Ovary (tissue), 3 donors: ENCODE data around the gene CCNT2.

Experiments used
- CTCF ChIP-seq, 3 donors: fragments of 450-650 bp in 2 of 3; fragments of 200-600 bp in 1 of 3; IDR thresholded peaks; one replicate each; pipeline versions ENCODE4 v1.5.1 to v1.8.0; 2016 to 2022; ENCODE audit warnings: antibody characterized with exemption in 3 of 3, mild to moderate bottlenecking in 1 of 3
- EP300 ChIP-seq: sonication (generic); formaldehyde crosslinking; IDR thresholded peaks from one replicate; pipeline ENCODE4 v1.6.1; 2017; ENCODE audit warnings: antibody characterized with exemption
- POLR2A ChIP-seq: fragments of 450-650 bp; IDR thresholded peaks from one replicate; pipeline ENCODE4 v1.6.1; 2017; ENCODE audit warnings: antibody characterized with exemption, mild to moderate bottlenecking, moderate library complexity
- donor health status: DM: no; HTN: no; CAD: no.

- no peak for TF ChIP-seq CTCF (IDR thresholded peaks at IDR 0.05)
- no peak for TF ChIP-seq EP300
- TF ChIP-seq POLR2A = no peak
Observed at GRCh38 chr2:134932864-134933526, 14.4 kb downstream of the CCNT2 start.
